Central memory CD4-positive, alpha-beta T cell (primary cell): ENCODE data around the gene PIGV.
A peak's percentile ranks its signal among the peaks of the same experiment; 100 is the strongest.
"Not testable (repeated sequence)": the region's sequence is repeated elsewhere in the genome, so short reads cannot be mapped to it uniquely, and the experiment has no call there.

ENCODE experiments used
- DNase-seq: peaks from one replicate; pipeline ENCODE4 v3.0.0; 2022

PIGV gene

DNA sequence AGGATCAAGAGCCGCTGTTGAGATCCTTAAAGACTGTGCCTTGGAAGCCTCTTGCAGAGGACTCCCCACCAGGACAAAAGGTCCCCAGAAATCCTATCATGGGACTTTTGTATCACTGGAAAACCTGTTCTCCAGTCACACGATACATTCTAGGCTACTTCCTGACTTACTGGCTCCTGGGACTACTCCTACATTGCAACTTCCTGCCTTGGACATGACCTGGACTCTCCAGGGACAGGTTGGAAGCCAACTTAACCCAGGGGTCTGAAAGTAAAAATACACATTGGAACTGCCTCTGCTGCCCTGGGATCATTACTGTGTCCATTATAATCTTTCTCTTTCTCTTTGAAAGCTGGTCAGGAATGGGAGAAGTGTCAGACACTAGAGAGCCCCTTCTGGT, 9.9 kb downstream of the PIGV start:
- no peak for DNase-seq

DNA sequence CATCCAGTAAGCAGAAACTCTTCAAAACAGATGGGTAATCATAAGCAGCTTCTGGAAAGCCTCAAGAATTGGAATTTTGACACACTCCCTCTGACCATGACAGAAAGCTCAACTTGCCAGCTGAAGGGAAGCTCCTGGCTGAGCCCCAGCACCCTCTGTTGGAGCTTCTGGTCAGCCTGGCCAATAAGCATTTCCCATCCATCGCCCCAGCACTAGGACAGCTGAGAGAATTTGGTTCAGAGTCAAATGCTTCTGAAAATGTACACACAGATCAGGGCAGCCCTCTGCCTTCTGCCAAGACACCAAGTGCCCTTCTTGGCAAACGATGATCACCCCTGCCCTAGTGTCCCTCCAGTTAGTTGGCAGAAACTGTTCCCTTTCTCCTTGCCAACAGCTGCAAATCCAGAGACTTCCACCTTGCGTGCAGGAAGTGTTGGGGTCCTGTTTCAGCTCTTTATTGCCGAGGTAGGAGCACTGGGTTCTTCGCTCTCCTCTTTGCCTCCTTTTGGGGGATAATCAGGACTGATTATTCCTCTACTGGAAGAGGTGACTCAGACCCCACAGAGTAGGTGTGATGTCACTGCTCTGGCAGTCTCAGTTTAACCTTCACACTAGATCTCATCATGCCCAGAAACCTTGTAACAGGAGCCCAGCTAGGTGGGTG, 11.9 kb downstream of the PIGV start:
- no peak for DNase-seq

DNA sequence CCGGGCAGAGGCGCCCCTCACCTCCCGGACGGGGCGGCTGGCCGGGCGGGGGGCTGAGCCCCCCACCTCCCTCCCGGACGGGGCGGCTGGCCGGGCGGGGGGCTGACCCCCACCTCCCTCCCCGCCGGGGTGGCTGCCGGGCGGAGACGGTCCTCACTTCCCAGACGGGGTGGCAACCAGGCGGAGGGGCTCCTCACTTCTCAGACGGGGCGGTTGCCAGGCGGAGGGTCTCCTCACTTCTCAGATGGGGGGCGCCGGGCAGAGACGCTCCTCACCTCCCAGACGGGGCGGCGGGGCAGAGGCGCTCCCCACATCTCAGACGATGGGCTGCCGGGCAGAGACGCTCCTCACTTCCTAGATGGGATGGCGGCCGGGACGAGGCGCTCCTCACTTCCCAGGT, 16.2 kb downstream of the PIGV start:
- not testable (repeated sequence) for DNase-seq

DNA sequence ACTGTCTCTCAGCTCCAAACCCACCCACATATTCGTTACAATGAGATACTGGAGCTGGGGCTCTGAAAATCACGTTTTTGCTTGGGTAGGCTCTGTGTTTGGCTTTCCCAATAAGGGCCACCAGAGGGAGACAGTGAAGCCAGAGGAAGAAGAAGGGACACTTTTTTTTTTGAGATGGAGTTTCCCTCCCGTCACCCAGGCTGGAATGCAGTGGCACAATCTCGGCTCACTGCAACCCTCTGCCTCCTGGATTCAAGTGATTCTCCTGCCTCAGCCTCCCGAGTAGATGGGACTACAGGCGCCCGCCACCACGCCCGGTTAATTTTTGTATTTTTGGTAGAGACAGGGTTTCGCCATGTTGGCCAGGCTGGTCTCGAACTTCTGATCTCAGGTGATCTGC, 22.4 kb downstream of the PIGV start:
- DNase-seq = peak; percentile 76

DNA sequence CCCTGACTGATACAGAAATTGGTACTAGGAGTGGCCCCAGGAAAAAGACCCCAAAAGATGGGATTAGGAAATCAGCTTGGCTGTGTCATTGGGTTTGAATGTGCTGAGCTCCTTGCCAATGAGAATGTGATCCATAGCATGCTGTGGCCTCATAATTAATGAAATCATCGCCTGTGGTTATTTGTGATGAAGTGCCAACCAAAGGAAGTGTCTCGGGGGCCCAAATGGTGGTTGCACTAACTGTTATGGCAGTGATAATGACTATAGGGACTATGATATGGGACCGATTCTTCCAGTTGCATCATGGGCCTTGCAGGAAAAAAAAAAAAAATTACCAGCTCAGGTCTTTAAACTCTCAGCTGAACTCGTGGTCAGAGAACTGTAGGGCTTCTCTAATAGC, 23.3 kb downstream of the PIGV start:
- no peak for DNase-seq

DNA sequence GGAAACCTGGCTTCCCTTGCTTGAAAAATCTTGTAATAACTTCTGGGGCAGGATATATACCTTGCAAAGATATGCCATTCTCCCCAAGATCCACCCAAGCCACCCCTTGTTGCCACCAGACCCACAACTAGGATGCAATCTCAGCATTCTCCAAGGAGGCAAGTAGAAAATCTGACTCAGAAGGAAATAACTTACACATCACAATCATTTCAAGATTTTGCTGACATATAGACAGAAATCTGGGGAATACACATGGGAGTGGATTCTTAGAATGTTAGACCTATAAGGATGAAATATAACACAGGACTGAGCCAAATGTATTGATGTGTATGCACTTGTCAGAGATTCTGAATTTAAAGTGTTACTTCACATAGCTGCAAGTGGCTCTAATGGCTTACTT, 24.0 kb downstream of the PIGV start:
- no peak for DNase-seq

DNA sequence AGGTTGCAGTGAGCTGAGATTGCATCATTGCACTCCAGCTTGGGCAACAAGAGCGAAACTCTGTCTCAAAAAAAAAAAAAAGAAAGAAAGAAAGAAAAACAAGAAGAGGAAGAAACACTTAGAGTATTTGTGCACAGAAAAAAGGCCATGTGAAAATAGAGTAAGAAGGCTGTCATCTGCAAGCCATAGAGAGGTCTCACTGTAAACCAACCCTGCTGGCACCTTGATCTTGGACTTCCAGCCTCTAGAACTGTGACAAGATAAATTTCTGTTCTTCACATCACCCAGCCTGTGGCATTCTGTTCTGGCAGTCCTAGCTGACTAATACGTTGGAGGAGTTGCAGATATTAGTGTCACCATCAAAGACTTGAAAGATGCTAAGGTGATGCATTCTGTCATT, 26.6 kb downstream of the PIGV start:
- no peak for DNase-seq

DNA sequence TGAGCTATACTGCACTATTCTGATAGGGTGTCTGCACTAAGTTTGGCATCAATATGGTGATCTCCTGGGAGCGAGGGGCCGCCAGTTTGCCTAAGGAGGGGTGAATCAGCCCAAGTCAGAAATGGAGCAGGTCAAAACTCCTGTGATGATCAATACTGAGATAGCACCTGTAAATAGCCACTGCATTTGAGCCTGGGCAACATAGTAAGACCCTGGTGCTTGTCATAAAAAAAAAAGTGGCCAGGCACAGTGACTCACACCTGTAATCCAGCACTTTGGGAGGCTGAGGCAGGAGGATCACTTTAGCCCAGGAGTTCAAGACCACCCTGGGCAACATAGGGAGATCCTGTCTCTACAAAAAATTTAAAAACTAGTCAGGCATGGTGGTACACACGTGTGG, 27.1 kb downstream of the PIGV start:
- no peak for DNase-seq

DNA sequence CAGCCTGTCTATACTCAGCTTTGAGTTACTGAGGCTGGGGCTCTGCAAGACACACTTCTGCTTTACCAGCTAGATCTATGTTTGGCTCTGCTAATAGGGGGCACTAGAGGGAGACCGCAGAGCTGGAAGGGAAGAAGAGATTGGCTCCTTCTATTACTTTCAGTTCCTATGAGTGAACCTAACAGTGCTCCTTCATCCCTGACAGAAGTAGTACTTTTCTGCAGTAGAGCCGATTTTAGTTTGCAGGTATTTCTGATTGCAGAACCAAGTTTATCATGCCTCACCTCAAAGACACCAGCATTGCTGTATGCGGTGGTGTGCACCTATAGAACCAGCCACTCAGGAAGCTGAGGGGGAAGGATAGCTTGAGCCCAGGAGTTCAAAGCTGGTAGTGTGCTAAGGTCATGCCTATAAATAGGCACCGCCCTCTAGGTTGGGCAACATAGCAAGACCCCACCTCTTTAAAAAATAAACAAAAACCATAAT, 33.1 kb downstream of the PIGV start:
- DNase-seq = peak; percentile 51

DNA sequence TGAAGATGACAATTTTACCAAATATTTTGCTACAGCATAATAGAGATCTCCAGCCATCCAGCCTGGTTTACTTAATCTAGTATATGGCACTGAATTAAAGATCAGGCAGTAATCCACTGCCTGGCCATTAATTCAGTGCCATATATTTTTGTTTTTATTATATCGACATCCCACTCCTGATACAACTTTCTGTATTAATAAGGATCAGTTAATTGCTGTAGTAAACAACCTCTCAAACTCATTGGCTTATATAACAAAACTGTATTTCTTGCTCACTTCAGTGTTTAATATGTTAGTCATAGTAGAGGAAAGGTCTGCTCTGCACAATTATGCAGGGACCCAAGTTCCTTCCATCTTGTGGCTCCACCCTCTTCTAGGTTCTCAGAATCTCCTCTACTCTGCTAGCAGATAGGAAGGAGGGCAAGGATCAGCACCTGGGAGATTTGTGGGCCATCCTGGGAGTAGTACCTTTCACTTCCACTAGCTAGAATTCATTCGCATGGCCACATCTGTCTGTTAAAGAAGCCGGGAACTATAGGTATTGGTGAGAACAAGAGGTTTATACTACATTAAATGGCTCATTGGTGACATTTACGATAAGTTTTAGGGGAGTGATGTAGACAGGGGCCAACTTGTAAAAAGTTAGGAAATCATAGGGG, 35.1 kb downstream of the PIGV start:
- no peak for DNase-seq

DNA sequence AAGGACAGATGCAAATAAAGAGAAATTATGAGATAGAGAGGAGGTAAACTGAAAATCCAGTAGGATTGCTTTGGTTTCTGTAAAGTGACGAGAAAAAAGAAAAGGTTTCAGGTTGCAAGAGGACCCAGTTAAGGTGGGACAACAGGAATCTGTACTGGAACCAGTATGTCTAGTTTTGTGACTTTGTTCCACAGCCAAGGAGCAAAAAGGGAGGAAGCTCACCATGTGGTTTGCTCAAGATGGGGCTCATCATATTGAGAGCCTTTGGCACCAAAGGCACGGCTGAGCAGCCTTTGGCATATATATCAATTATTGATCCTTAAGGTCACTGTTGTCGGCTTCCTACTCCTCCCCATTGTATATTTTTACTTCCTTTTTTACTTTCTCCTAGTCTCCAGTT, 37.0 kb downstream of the PIGV start:
- no peak for DNase-seq

DNA sequence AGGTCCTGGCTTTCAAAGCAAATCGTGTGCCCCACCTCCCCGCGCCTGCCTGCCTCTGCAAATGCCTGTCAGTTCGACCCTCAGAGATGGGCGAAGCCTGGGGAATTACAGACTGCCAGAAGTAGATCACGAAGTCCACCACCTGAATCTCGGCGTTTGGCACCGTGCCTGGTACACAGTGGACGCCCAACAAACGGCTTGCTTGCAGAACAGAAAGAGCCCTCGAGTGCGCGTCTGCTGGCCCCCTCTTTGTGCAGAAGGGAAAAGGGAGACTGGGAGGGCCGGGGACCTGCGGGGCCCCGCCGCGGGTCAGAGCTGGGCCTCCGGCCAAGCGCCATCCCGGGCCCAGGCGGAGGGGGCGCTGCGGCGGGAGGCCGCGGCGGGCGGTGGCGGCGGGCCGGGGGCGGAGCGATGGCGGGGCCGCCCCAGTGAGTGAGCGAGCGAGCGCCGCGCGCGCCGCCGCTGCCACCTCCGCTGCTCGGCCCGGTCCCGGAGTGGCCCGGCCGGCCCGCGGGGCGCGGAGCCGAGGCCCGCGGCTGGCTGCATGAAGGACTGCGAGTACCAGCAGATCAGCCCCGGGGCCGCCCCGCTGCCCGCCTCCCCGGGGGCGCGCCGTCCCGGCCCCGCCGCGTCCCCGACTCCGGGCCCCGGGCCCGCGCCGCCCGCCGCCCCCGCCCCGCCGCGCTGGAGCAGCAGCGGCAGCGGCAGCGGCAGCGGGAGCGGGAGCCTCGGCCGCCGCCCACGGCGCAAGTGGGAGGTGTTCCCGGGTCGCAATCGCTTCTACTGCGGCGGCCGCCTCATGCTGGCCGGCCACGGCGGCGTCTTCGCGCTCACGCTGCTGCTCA, 38.7 kb downstream of the PIGV start, which contains the start of gene ZDHHC18:
TSS of gene ZDHHC18 (plus strand) at position 428 of the 845 bp plus-strand sequence. CDS start at position 545, 117 bp downstream.
- DNase-seq = peak; percentile 73

DNA sequence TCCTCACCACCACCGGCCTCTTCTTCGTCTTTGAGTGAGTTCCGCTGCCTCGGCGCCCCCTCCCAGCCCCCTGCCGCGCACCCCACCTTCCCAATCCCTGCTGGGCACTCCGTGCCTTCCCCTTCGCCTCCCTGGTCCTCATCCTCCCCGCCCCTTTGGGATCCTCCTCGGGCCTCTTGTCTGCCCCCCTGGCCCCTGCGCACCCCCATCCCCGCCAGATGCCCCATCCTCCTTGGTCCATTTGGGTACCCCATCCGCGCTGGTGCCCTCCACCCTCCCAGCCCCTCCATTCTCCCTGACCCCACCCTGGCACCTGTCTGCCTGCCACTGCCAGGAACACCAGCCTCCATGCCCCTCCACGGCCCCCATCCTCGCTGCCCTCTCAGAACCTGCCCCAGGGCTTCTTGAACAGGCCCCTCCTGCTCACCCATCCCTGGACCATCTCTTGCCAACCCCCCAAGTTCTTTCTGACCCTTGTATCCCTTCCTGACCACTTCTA, 39.4 kb downstream of the PIGV start:
- DNase-seq = no peak

DNA sequence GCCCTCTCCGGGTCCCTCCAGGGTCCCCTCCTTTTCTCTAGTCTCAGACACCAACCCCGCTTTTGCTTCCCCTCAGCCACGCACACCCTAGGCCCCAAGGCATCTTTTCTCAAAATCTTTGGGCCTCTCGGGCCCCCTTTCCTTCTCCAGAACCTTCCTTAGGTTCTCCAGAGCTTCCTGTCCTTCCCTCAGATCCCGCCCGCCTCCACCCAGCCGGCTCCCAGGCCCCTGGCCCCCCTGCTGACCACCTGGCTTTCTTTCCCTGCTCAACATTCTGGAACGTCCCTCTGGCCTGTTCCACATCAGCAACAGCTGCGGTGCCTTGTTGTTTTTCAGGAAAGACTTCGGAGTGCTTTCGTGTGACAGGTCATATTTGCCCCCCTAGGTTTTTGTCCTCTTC, 39.9 kb downstream of the PIGV start:
- no peak for DNase-seq

DNA sequence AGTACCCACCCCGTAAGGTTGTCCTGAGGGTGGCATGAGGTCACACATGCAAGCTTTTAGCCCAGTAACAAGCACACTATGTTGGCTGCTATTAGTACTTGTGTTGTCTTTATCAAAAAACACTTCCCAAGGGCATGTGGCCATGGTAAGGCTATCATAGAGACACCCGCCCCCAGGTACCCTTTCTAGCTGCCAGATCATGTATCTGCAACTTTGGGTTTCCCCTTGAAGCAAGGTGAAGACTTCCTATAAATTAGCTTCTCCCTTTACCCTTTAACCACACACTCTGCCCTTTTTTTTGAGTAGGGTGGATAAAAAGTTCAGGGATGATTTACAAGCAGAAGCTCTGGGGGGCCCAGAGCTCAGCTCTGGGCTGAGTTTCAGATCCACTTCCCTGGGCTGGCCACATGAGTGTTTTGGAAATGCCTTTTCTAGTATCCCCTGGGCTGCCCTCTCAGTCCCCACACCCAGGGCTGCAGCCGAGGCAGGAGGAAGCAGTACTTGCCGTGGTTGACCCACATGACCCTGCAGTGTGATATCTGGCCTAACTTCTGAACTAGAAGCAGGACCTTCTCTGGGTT, 40.8 kb downstream of the PIGV start:
- no peak for DNase-seq

DNA sequence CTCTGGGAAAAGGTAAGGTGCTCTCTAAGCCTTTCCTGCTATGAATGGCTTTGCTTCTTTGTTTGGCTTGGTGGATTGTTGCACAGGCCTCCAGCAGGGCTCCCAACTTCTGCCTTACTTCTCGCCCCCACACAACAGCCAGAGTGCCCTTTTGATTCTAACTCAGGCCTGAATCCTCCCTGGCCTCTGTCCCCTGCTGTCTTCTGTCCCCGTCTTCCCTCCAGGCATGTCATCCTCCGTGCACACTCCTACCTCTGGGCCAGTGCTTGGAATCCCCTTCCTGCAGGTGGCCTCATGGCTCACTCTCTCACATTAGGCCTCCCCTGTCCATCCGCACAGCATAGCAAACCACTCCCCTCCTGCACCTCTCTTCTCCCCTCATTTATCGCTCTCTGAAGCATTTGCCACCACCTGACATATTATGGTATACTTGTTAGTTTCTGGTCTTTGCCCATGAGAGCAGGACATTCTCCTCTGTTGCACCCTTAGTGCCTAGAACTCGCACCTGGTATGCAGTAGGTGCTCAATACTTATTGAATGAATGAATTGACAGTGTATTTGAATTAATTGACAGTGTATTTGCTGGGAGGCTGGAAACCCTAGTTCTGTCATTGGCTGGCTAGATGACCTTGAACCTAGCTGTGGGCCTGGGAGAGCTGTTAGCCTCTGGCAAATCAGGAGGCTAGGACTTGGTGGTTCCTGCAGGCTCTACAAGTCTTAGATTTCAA, 41.6 kb downstream of the PIGV start:
- no peak for DNase-seq

DNA sequence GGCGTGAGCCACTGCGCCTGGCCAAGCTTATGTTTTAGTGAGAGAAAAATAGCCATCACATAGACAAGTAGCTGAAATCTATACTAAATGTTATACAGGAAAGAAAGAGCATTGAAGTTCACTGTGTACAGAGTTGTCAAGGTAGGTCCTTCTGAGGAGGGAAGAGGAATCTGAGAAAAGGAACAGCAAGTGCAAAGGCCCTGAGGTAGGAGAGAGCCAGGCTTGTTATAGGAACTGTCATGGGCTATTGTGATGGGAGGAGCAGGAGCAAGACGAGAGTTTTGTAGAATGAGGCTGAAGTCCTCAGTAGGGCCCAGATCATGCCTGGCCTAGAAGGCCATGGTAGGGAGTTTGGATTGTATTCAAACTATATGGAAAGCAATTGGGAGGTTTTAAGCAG, 43.3 kb downstream of the PIGV start:
- no peak for DNase-seq

DNA sequence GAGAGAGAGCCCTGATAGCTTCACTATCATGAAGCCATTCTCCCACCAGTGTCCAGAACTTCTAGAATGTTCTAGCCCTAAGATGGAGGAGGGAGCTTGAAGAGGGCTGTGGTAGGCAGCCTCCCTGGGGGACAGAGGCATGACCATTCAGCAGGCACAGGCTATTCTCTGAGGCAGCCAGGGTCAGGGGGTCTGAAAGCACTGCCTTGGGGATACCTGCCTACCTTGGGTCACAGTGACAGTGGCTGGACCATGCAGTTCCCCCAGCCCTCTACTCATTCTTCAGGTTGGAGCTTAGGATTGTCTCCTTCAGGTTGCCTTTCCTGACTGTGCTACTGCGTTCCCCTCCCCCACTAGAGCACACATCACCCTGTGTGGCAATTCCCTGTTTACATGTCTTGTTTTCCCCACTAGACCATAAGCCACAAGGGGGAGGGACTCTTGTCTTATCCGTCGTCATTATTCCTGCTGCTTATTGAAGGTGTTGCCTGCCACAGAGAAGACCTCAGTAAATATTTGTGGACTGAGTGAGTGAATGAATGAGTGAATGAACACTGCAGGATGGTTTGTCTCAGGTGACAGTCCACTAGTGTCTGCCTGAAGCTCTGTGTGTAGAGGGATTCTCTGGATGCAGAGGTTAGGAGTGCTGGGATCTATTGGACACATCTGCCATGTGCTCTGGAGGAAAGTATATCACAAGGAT, 43.9 kb downstream of the PIGV start:
- peak; percentile 41 for DNase-seq

DNA sequence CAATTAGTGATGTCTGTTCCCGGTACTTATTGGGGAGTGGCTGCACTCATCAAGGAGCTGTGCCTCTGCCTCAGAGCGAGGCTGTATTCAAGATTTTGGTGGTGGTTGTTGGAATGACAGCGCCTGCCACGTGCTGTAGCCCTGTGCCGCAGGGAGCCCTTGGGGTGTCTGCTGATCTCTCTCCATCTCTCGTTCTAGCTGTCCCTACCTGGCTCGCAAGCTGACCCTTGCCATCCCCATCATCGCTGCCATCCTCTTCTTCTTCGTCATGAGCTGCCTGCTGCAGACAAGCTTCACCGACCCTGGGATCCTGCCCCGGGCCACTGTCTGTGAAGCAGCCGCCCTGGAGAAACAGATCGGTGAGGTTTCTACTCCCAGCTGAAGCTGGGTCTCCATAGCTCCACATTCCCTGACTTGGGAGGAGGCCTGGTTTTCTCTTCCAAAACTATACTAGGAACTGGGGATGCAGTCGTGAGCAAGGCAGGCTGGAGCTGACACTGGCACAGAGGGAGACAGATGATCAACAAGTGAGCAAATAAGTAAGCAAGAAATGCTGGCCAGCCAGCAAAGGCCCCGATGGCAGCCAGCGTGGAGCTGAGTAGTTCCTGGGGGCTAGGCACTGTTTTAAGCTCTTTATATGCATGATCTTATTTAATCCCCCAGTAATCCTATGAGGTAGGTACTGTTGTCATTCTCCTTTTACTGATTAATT, 44.7 kb downstream of the PIGV start:
- no peak for DNase-seq

DNA sequence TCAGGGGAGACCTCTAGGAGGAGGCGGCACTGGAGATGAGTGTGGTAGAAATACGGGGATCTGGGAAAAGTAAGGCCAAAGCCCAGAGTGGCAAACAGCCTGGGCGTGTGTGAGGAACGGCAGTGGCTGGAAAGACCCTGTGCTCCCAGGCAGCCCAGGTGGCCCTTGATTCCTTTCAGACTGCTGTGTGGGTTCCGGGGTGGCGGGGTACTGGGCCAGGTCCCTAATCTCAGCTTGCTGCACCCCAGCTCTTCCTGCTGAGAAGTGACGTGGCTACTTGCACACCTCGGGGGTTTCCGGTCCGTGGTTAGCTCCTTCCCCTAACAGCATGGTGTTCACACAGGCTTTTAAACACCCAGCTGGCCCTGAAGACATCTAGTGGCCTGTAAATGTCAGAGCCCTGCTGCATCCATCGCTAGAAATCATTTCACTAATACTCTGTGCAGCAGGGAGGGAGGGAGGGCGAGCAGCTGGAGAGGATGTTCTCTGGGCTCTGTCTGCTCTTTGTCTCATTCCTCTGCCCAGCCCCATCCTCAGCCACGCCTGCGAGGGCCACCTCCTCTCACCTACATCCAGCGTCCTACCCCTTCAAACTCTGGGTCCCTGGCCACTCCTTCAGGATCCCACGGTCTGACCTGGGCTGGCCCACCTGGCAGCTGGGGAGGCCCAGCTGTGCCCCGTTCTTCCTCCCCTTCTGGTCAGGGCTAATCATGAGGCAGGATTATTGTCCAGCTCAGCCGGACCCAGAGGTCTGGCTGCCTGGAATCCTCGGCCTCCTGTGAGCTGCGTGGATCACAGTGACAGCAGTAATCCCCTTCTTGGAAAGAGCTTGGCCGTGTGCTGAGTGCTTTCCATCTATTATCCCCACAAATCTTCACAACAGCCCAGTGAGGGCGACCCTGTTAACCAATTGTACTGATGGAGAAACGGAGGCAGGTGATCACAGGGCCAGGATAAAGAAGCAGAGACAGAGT, 46.0 kb downstream of the PIGV start:
- peak; percentile 96 for DNase-seq
